K562 (cell line): ENCODE measurements around the gene FANCI. TPM values are rescaled to one million over a fixed set of nuclear protein-coding genes. Genes with fewer than 3 reads are reported as not detected.

Source experiments
- BRD9 ChIP-seq: fragments of 450-650 bp; IDR thresholded peaks from 2 replicates; pipeline ENCODE4 v1.6.1; 2018; ENCODE audit warnings: low read depth; ENCODE audit not compliant: partially characterized antibody
- CXXC5 ChIP-seq: fragments of 250-450 bp; sonication (Bioruptor Pico); IDR thresholded peaks from 2 replicates; pipeline ENCODE4 v1.8.0; 2022; ENCODE audit warnings: inconsistent platforms, mild to moderate bottlenecking, moderate library complexity
- FOS ChIP-seq: IDR thresholded peaks from 3 replicates; pipeline ENCODE4 v1.6.1; 2011; ENCODE audit not compliant: insufficient read length; ENCODE audit errors: extremely low read depth
- FOXK1 ChIP-seq: sonication (generic); formaldehyde crosslinking; IDR thresholded peaks from 2 replicates; pipeline ENCODE4 v1.8.0; 2022; ENCODE audit warnings: missing genetic modification reagents, mild to moderate bottlenecking, borderline replicate concordance
- GABPB1 ChIP-seq: sonication (generic); formaldehyde crosslinking; IDR thresholded peaks from 2 replicates; pipeline ENCODE4 v1.8.0; 2022; ENCODE audit warnings: mild to moderate bottlenecking, missing genetic modification reagents
- KAT7 ChIP-seq: sonication (generic); formaldehyde crosslinking; IDR thresholded peaks from 2 replicates; pipeline ENCODE4 v1.8.0; 2022; ENCODE audit warnings: missing genetic modification reagents, mild to moderate bottlenecking, borderline replicate concordance
- MYC ChIP-seq, 2 experiments: fragments of 250-450 bp in 1 of 2; sonication (Bioruptor Pico) in 1 of 2; IDR thresholded peaks; 2 replicates each; pipeline versions ENCODE4 v1.5.1 to v1.6.1; 2012 to 2021; ENCODE audit warnings: low read depth in 2 of 2, borderline replicate concordance in 1 of 2, improper control_type of control experiment in 1 of 2, low read length in 1 of 2, mild to moderate bottlenecking in 1 of 2, moderate library complexity in 1 of 2
- NFE2 ChIP-seq: IDR thresholded peaks from 2 replicates; pipeline ENCODE4 v1.6.1; 2014; ENCODE audit warnings: antibody characterized with exemption, low read depth
- NFIX ChIP-seq: fragments of 250-450 bp; sonication (Bioruptor Pico); IDR thresholded peaks from 2 replicates; pipeline ENCODE4 v1.4.0; 2020; ENCODE audit warnings: low read depth, mild to moderate bottlenecking, moderate library complexity
- PHF21A ChIP-seq: fragments of 450-650 bp; IDR thresholded peaks from 2 replicates; pipeline ENCODE4 v1.6.1; 2017; ENCODE audit warnings: low read depth, borderline replicate concordance
- PRPF4 ChIP-seq: fragments of 200-400 bp; formaldehyde crosslinking; IDR thresholded peaks from one replicate; pipeline ENCODE4 v1.6.1; 2017; ENCODE audit warnings: low read length, low read depth, mild to moderate bottlenecking; ENCODE audit not compliant: insufficient read depth, poor library complexity, severe bottlenecking
- RB1 ChIP-seq: fragments of 450-650 bp; IDR thresholded peaks from 2 replicates; pipeline ENCODE4 v1.6.1; 2017; ENCODE audit warnings: low read depth, mild to moderate bottlenecking
- SMAD4 ChIP-seq: fragments of 250-450 bp; sonication (Bioruptor Pico); conservative IDR thresholded peaks from 2 replicates; pipeline ENCODE4 v1.8.0; 2021; ENCODE audit warnings: inconsistent platforms, mild to moderate bottlenecking, moderate library complexity
- SP1 ChIP-seq: sonication (generic); formaldehyde crosslinking; IDR thresholded peaks from 2 replicates; pipeline ENCODE4 v1.8.1; 2022; ENCODE audit warnings: mild to moderate bottlenecking, missing genetic modification reagents
- TRIM28 ChIP-seq: fragments of 450-650 bp; IDR thresholded peaks from 2 replicates; pipeline ENCODE4 v1.6.1; 2017
- U2AF1 ChIP-seq: fragments of 200-400 bp; formaldehyde crosslinking; optimal IDR thresholded peaks from 2 replicates; pipeline ENCODE3; 2017; ENCODE audit warnings: mild to moderate bottlenecking, low read depth, low read length, moderate library complexity
- polyA plus RNA-seq, 8 experiments: library from polyadenylated mRNA; depleted of rRNA in 4 of 8; stranded (reverse) in 5 of 8; unstranded in 3 of 8; fragments of >200 nt; fragmentation: Nextera tagmentation in 2 of 8; fragmentation: Illumina TruSeq in 1 of 8; extraction: Ambion mirVana in 2 of 8; extraction: Trizol in 1 of 8; gene quantifications; 2 replicates each; pipeline versions ENCODE4 v1.2.1 to v1.2.3, GENCODE V29; 2011 to 2014; ENCODE audit warnings: inconsistent platforms in 1 of 8, missing spikeins in 1 of 8
- total RNA-seq, 7 experiments: library from RNA; depleted of rRNA in 6 of 7; stranded (reverse); fragments of >200 nt in 6 of 7; fragmentation: Illumina TruSeq in 2 of 7; extraction: Trizol in 2 of 7; gene quantifications; 2 replicates each; pipeline versions ENCODE4 v1.2.1 to v1.2.3, GENCODE V29; 2011 to 2021; ENCODE audit warnings: low replicate concordance in 1 of 7
- TF ChIP-seq, protein P1 (sequence below): fragments of 250-450 bp; sonication (Bioruptor Pico); IDR thresholded peaks from 2 replicates; pipeline ENCODE4 v1.5.0; 2021
- TF ChIP-seq, protein P2 (sequence below): fragments of 450-650 bp; IDR thresholded peaks from 2 replicates; pipeline ENCODE4 v1.6.1; 2018; ENCODE audit warnings: mild to moderate bottlenecking, low read depth; ENCODE audit not compliant: partially characterized antibody
- TF ChIP-seq, protein P3 (sequence below): sonication (generic); IDR thresholded peaks from 2 replicates; pipeline ENCODE4 v1.6.1; 2016
- TF ChIP-seq, protein P4 (sequence below): fragments of 450-650 bp; formaldehyde crosslinking; IDR thresholded peaks from 2 replicates; pipeline ENCODE4 v1.4.0; 2020; ENCODE audit warnings: mild to moderate bottlenecking, moderate library complexity
- TF ChIP-seq, protein P5 (sequence below): fragments of 450-650 bp; IDR thresholded peaks from 2 replicates; pipeline ENCODE4 v1.6.1; 2014; ENCODE audit warnings: low read depth, mild to moderate bottlenecking, moderate library complexity, borderline replicate concordance

The FANCI gene
- total and polyA plus RNA-seq, 9 of the 15 experiments (the other 6 are each of a cell fraction or from before 2014, with no cell fraction given), result 72.1 to 165 (median 131) TPM

DNA sequence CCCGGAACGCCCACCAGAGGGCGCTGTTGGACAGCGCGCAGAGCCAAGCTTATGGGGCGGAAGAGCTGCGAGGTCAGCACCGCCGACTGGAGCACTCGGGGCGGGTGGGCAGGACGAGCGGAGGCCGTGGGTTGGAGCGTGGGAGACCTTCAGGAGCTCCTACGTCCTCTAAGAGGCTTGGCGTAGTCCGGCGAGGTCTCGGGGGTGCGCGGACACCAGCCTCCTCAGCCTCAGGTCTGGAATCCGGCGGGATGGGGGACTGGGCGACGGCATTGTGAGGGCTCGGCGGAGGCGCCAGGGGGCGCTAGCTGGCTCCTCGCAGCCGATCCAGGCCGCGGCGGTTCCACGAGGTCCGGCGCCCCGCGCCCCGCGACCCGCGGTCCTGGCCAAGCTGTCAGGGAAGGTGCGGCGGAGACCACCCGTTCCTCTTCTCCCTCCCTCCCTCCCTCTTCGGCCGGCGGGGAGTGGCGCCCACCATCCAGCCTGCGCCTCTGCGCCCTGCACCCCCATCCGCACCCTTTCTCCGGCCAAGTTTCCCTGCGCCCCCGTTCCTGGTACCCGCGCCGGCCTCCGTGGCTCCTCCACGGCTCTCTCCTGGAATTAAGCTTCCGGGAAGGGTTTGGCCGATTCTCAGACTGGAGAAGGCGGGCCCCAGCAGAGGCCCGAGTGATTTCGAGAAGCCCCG lies 115.1 kb downstream of the FANCI start (continued):
- TF ChIP-seq MYC (IDR thresholded peaks at IDR 0.05; ENCODE audit: low read depth, low read length), result 0 out of 2 replicates have a peak, but pooled peaks have one; percentile 49
- TF ChIP-seq MYC (CRISPR knock-in tag; IDR thresholded peaks at IDR 0.05; ENCODE audit: borderline replicate concordance, low read depth), result no peak
- TF ChIP-seq, protein P1, sequence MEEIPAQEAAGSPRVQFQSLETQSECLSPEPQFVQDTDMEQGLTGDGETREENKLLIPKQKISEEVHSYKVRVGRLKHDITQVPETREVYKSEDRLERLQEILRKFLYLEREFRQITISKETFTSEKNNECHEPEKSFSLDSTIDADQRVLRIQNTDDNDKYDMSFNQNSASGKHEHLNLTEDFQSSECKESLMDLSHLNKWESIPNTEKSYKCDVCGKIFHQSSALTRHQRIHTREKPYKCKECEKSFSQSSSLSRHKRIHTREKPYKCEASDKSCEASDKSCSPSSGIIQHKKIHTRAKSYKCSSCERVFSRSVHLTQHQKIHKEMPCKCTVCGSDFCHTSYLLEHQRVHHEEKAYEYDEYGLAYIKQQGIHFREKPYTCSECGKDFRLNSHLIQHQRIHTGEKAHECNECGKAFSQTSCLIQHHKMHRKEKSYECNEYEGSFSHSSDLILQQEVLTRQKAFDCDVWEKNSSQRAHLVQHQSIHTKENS (CRISPR knock-in tag), result no peak
- TF ChIP-seq, protein P2, sequence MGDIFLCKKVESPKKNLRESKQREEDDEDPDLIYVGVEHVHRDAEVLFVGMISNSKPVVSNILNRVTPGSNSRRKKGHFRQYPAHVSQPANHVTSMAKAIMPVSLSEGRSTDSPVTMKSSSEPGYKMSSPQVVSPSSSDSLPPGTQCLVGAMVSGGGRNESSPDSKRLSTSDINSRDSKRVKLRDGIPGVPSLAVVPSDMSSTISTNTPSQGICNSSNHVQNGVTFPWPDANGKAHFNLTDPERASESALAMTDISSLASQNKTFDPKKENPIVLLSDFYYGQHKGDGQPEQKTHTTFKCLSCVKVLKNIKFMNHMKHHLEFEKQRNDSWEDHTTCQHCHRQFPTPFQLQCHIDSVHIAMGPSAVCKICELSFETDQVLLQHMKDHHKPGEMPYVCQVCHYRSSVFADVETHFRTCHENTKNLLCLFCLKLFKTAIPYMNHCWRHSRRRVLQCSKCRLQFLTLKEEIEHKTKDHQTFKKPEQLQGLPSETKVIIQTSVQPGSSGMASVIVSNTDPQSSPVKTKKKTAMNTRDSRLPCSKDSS, result no peak
- TF ChIP-seq, protein P3, sequence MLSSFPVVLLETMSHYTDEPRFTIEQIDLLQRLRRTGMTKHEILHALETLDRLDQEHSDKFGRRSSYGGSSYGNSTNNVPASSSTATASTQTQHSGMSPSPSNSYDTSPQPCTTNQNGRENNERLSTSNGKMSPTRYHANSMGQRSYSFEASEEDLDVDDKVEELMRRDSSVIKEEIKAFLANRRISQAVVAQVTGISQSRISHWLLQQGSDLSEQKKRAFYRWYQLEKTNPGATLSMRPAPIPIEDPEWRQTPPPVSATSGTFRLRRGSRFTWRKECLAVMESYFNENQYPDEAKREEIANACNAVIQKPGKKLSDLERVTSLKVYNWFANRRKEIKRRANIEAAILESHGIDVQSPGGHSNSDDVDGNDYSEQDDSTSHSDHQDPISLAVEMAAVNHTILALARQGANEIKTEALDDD, result no peak
- TF ChIP-seq PRPF4, result no peak
- TF ChIP-seq FOXK1, result no peak
- TF ChIP-seq CXXC5 (CRISPR knock-in tag), result peak; percentile 65
- TF ChIP-seq, protein P4, sequence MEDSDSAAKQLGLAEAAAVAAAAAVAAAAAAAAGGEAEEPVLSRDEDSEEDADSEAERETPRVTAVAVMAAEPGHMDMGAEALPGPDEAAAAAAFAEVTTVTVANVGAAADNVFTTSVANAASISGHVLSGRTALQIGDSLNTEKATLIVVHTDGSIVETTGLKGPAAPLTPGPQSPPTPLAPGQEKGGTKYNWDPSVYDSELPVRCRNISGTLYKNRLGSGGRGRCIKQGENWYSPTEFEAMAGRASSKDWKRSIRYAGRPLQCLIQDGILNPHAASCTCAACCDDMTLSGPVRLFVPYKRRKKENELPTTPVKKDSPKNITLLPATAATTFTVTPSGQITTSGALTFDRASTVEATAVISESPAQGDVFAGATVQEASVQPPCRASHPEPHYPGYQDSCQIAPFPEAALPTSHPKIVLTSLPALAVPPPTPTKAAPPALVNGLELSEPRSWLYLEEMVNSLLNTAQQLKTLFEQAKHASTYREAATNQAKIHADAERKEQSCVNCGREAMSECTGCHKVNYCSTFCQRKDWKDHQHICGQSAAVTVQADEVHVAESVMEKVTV (CRISPR knock-in tag), result peak; percentile 86
- TF ChIP-seq KAT7 (CRISPR knock-in tag), result 0 out of 2 replicates have a peak, but pooled peaks have one; percentile 18
- TF ChIP-seq FOS, result no peak
- TF ChIP-seq BRD9, result no peak
- peak; percentile 75 for TF ChIP-seq GABPB1 (CRISPR knock-in tag)
- TF ChIP-seq TRIM28, result no peak
- TF ChIP-seq NFIX (CRISPR knock-in tag), result no peak
- TF ChIP-seq RB1, result peak; percentile 84
- TF ChIP-seq NFE2, result no peak
- TF ChIP-seq SMAD4 (CRISPR knock-in tag), result peak; percentile 37; the same call in 1 of the 2 replicates
- TF ChIP-seq SP1, result peak; percentile 37; the same call in 1 of the 2 replicates
- TF ChIP-seq U2AF1, result peak; percentile 44
- TF ChIP-seq PHF21A, result 0 out of 2 replicates have a peak, but pooled peaks have one; percentile 25
- TF ChIP-seq, protein P5, sequence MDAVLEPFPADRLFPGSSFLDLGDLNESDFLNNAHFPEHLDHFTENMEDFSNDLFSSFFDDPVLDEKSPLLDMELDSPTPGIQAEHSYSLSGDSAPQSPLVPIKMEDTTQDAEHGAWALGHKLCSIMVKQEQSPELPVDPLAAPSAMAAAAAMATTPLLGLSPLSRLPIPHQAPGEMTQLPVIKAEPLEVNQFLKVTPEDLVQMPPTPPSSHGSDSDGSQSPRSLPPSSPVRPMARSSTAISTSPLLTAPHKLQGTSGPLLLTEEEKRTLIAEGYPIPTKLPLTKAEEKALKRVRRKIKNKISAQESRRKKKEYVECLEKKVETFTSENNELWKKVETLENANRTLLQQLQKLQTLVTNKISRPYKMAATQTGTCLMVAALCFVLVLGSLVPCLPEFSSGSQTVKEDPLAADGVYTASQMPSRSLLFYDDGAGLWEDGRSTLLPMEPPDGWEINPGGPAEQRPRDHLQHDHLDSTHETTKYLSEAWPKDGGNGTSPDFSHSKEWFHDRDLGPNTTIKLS, result 0 out of 2 replicates have a peak, but pooled peaks have one; percentile 41
